AG08395 (cell line): Measurements from ENCODE around the gene ARHGDIB.

ENCODE experiments used
- DNase-seq: peaks from one replicate; pipeline ENCODE4 v3.0.0; 2012; ENCODE audit warnings: mixed read lengths, low spot score

ARHGDIB gene

DNA sequence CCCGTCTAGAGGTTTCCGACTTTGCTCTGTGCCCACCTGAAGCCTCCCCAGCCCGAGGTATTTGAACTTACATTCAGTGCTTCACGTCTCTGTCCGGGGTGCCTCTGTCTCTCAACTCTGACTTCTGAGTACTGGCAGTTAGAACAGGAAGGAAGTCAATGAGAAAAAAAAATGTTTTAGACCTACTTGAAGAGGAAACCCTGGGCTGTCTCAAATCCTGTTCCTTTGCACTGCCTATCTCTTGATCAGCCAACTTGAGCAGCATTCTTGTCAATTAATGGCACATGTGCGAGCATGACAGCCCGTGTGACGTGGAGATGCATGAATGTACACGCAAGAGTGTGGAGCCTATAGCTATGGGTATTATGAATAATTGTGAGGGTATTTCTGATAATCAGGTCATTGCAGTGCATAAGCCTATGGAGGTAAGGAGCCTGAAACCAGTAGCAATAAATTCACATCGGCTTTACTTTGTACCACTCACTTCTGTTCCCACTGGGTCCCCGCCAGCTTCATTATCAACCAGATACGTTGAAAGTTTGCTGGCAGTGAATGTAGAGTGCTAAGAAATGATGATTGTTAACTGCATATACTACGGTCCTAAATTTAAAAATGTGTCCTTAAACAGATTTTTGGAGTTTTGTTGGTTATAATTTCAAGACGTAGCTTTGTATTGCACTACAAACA, at the start of gene ARHGDIB:
Gene ARHGDIB (minus strand): TSS at position 136 of the 687 bp plus-strand sequence. CDS start 10,889 bp downstream, outside the sequence.
- no peak for DNase-seq

DNA sequence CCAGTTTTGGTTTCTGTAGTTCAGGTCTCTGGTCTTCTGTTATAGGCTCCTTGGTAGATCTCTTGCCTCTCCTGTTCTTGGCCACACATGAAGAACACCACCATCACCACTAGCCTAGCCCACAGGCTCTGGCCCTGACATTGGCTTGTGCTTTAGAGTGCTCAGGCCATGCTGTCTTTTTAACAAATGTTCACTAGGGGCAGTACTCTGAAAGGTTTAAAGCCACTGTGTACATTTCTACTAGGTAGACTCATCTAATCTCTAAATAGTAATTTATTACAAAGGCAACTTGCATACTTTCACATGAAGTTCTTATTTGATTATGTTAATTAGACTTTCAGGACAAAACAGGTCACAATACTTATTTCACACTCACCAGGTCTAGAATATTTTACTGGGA, 49.8 kb upstream of the ARHGDIB start:
- no peak for DNase-seq

DNA sequence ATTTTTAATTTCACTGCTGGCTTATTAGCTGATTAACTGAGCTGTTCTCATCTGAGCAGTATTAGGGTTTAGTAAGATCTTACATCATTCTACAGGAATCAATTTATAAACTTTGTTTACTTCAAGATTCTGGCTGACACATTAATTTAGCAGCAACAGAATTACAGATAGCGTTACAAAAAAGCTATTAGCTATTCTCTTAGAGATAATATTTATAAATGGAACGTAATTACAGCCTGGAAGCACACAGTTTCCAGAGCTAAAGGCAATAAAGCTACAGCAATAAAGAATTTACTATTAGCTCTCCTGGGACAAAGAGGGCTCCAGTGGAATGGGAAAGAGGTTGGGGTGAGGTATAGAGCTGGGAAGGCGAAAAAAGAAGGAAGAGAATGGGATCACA, 46.1 kb upstream of the ARHGDIB start:
- no peak for DNase-seq

DNA sequence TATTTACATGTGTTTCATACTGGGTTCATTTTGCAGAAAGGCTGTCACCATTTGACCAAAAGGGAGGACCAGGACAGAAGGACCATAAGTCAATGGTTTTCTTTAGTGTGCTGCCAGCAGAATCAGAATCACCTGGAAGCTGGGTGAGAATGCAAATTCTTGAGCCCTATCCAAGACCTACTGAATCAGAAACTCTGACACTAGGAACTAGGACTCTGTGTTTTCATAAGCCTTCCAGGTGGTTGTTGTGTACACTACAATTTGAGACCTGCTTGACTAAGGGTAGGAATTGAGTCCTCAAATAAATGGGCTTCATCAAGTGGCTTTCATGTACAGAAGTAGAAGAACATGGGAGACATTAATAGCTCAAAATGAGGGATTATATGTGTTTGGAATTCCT, 43.7 kb upstream of the ARHGDIB start:
- DNase-seq: no peak

DNA sequence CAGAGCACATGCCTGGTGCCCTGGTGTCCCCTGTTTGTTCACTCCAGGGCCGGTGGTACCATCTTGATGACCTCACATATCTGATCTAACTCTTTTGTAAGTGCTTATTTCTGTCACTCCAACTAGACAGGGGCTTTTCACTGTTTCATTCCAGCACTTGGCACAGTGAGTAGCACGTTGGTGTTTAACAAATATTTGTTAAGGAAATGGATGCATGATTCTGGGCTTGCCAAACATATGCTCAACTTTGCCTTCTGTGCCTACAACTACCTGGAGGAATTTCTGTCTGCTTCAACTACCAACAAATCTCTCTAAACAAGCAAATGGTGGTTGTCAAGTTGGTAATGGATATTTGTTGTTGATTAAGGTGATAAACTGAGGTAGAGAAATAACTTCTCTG, 43.0 kb upstream of the ARHGDIB start:
- DNase-seq: no peak

DNA sequence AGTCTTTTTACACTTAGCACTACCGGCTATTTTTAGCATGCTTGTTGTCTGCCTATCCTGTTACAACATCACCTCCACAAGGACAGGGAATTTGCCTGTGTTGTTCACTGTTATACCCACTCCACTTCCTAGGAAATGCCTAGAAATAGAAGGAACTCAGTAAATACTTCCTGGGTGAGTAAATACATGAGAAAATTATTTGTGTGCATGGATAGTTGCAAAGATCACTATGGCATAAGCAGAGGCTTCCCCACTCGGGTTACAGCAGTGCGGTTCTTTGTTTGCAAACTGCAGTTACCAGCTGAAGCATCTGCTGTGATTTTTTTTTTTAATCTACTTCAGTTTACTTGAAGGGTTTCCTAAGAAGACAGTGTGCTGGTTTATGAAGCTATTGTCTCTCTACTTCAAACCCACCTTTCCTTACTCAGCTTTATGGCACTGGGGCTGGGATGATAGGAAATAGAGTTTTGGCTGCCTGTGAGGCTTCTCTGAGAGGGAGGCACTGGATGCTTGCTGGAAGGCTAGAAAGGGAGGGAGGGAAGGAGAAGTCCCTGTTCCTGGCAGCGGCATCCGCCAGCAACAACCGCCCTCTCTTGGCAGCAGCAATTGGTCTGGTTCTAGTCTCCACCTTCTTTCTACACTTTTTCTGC, 40.5 kb upstream of the ARHGDIB start:
- peak; percentile 41 for DNase-seq

DNA sequence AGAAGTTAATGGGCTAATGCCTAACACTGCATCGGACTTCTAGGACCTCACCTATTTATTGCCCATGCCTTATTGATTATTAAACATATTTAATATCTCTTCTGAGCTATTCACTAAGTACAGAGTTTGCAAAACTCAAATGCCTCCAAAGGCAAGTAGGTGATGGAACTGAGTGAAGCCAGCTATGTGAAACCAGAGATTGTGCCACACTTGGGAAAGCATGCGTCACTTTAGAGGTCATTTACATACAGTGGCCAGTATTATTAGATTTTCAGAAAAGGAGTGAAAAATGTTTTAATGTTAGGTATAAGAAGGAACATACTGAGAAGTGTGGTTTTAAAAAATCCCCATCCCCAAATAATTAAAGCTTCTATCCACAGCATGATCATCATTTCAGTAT, 39.2 kb upstream of the ARHGDIB start:
- no peak for DNase-seq

DNA sequence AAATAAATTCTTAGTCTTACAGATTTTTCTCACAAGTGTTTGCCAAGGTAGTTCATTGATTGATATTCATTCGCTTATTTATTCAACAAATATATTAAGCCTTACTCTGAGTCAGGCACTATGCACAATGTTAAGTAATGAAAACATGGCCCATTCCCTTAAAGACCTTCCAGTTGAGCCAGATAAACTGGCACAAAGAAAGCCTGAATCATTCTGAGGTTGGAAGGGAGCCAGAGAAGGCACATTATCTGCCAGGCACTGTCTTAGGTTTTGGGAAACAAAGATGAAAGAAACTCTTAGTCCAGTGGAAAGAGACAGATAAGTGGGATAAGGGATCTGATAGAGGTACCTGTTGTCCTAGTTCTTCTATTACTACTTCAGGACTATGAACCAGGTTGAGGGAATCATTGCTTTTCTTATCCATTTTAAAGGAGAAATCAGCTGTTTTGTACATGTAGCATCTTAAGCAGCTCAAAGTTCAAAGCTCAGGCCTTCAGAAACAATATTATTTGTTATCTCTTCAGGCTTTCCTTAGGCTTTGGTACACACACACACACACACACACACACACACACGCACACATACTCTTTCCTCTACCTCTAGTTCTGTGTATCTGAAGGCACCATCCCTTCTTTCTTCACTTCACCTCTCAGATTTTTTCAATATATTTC, 38.4 kb upstream of the ARHGDIB start:
- DNase-seq: no peak

DNA sequence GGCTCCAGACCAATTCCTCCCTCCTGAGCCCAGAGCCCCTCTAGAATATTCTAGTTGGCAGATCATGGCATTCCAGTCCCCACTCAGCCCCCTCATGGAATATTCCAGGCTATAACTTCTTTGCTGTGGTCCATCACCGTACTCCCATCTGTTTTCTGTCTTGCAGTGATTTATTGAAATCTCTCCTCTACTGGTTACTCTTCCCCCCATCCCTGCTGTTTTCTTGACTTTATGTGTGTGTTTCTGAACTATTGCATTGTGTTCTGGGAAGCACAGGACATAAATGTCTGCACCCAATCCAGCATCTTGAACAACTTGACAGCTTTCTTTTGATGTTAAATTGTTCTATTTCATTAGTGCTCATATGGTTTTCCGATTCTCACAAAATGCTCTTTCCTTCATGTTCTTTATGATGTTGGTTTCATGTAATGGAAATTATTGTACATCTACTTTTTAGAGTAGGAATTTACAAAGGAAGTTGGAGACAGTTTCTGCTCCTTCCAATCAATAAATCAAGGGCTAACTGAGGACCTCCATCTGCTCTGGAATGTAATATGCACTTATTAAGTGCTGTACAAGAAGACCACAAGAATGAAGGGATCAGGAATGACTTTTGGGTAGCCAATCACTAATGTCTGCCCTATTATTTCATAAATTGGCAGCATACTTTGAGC, 37.8 kb upstream of the ARHGDIB start:
- DNase-seq: no peak

DNA sequence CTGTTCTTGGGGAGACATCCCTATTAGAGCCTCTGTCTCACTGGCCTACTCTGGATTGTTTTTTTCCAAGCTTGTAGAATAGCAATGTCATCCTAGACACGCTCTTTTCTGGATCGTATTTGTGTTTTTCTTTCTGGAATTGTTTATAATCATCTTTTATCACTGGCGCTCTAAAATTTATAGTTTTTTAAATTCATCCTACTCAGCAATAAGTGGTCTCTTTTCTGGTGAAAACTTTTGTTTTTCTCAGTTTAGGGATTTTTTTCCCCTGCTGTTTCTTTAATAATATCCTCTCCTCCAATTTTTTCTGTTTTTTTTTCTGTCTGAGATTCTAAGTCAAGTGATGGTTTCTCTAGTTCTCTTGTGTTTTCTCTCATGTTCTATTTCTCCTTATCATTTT, 36.6 kb upstream of the ARHGDIB start:
- no peak for DNase-seq

DNA sequence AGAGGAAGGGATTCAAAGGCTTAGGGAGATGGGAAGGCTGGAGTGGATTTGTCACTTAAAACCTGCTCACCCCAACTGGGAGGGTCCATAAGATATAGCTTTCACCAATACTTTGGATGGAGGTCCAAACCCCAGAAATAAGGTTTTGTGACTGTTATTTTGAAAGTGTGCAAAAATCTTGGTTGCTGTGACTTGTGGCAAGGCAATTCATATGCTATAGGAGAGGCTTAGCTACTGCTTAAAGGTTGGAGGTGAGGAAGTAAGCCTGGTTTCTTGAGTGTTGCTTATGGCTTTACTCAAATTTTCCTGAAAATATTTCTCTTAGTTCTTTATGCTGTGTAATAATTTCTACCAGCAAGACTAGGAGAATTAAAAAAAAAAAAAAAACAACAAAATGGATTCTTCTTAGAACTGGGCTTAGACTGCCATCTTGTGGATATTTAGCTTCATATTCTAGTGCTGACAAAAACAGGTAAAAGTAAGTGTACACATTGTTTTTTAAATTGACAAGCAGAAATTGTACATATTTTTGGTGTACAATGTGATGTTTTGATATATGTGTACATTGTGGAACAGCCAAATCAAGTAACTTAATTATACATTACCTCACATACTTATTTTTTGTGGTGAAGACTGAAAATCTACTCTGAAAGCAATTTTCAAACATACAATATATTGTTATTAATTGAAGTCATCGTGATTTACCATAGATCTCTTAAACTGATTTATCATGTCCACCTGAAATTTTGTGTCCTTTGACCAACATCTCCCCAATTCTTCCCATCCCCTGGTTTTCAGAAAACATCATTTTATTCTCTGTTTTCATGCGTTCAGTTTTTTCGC, 34.4 kb upstream of the ARHGDIB start:
- peak; percentile 35 for DNase-seq

DNA sequence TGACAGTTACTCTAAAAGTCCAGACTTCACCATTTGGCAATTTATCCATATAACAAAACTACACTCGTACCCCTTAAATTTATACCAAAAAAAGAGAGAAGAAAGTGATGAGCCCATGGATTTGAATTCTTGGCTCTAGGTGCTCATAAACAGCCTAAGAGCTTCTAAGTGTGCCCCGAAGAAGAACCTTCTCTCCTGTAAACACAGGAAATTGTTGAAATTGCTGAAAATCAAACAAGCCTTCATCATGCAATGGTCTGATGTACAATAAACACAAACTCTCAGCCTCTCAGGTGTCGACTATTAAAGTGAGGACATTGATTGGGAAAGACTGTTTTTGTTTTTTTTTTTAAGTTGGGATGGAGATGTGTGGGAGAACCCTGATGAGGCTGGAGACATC, 33.2 kb upstream of the ARHGDIB start:
- DNase-seq: no peak

DNA sequence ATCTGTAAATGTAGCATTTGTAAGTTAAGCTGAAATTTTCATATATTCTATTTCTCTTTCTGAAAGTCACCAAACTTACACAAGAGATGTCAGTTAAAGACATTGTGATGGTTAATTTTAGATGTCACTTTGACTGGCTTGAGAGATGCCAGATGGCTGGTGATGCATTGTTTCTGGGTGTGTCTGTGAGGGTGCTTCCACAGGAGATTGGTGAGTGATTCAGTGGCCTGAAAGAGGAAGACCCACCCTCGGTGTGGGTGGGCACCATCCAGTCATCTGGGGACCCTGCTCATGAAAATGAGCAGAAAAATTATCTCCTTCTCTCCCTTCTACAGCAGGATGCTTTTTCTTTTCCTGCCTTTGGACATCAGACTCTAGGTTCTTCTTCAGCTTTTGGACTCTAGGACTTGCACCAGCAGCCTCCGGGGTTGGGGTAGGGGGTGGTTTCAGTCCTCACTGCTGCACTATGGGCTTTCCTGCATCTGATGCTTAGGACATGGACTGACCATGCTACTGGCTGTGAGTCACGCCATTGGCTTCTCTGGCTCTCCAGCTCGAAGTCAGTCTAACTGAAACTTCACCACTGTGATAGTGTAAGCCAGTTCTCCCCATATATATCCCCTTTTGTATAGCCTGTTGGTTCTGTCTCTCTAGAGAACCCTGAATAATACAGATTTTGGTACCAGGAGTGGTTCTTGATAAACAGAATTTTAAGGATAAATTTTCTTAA, 32.3 kb upstream of the ARHGDIB start:
- peak; percentile 69 for DNase-seq

DNA sequence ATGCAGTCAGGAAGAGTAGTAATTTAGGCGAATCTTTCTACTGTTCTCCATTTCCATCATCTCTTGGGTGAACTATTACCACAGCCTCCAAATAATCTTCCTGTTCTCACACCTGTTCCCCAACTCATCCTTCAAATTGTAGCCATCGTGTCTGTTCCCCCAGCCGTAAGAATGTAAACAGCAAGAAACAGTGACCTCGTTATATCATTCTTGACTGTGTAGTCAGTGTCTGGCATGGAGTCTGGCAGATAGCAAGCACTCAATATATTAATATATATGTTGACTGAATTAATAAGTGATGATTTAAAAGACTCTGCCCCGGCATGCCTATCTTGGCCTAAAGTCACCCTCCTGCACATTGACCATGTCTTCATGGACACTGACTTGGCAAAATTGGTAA, 31.7 kb upstream of the ARHGDIB start:
- no peak for DNase-seq

DNA sequence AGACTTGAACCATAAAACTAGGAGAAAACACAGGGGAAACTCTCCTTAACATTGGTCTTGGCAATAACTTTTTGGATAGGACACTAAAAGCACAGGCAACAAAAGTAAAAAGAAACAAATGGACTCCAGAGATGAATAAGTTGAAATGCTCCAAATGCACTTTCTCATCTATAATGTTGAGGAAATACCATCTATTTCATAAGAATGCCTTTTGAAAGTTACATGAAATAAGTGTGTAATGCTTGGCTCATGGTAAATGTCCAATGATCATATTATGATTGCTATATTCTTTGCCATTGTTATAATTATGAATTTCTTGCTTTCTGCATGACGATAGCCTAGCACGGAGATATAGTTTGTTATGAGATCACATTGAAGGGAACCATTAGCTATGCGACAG, 31.3 kb upstream of the ARHGDIB start:
- DNase-seq: no peak

DNA sequence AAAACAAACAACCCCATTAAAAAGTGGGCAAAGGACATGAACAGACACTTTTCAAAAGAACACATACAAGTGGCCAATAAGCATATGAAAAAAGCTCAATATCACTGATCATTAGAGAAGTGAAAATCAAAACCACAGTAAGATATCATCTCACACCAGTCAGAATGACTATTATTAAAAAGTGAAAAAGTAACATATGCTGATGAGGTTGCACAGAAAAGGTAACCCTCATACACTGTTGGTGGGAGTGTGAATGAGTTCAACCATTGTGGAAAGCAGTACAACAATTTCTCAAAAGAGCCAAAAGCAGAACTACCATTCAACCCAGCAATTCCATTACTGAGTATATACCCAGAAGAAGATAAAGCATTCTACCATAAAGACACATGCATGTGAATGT, 29.7 kb upstream of the ARHGDIB start:
- no peak for DNase-seq

DNA sequence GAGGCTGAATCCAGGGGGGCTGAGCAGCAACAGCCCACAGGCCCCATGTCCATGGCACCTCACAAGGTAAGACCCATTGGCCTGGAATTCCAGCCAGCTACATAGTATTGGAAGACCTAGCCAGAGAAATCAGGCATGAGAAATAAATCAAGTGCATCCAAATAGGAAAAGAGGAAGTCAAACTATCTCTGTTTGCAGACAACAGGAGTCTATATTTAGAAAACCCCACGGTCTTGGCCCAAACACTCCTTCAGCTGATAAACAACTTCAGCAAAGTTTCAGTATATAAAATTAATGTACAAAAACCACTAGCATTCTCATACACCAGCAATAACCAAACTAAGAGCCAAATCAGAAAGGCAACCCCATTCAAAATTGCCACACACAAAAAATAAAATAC, 28.4 kb upstream of the ARHGDIB start:
- DNase-seq: no peak

DNA sequence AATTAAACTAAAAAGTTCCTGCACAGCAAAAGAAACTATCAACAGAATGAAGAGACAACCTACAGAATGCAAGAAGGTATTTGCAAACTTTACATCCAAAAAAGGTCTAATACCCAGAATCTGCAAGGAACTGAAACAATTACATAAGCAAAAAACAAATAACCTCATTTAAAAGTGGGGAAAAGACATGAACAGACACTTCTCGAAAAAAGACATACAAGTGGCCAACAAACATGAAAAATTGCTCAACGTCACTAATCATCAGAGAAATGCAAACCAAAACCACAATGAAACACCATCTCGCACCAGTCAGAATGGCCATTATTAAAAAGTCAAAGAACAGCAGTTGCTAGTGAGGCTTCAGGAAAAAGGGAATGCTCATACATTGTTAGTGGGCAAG, 26.6 kb upstream of the ARHGDIB start:
- no peak for DNase-seq

DNA sequence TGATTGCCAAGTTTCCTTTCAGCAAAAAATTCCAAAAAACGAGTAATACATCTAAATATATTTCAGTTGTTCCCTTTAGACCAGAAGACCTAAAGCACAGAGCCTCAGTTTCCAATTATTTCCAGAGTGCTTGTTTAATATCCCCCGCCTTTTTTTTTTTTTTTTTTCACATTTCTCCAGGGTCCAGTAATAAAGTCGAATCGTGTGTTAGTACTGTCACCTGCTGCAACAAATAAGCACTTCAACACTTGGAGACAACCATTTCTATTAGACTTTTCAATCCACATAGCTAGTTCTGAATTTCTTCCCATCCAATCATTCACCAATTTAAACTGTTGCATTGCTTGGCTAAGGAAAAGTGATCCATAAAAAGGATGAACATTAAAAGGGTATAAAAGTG, 25.0 kb upstream of the ARHGDIB start:
- no peak for DNase-seq

DNA sequence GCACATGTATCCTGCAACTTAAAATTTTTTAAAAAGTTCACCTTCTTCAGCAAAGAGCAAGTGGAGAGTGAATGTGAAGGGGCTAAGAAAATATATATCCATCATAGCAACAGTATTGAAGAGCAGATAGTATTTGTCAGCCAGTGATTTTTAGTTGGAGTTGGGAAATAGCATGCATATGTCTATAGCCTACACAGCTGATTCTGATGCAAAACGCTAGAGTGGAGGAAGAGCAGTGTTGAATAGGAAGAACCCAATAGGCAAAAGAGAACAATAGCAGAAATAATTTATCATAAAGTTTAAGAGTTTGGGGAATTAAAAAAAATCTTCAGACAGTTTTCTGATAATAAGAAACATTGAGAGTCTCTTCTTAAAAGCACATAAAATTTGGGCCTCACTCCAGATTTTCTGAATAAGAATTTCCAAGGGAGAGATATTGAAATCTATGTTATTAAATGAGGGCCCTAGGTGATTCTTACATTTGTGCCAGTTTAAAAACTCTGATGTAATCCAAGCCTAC, 23.4 kb upstream of the ARHGDIB start:
- DNase-seq: no peak

DNA sequence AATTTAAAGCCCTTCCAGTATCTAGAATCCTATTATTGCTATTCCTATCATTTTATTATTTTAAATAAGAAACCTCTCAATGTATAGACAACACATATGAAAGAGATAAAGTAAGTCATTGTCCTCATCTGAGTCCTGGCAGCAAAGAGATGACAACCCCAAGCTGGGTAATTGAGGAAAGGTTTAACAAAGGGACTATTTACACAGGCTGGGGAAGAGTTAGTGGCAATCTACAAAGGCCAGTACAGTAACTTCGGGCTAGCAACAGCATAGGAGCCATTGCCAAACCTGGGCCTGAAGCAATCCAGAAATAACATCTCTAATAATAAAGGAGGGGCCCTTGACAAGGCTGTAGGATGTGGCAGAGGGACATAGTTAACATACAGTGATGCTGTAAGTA, 22.6 kb upstream of the ARHGDIB start:
- no peak for DNase-seq
